Prostate gland (tissue), 2 donors: ENCODE results near the gene PPP2R5E.

ENCODE experiments used
- CTCF ChIP-seq, 4 experiments: fragments of 200-600 bp in 2 of 4; fragments of 450-650 bp in 2 of 4; sonication (generic) in 2 of 4; IDR thresholded peaks; 1 replicate in 3 of 4; 2 replicates in 1 of 4; pipeline ENCODE4 v1.5.1; 2016 to 2019; ENCODE audit warnings: antibody characterized with exemption in 4 of 4, mild to moderate bottlenecking in 2 of 4, moderate library complexity in 2 of 4
- POLR2A ChIP-seq: fragments of 450-650 bp; IDR thresholded peaks from one replicate; pipeline ENCODE4 v1.6.1; 2016; ENCODE audit warnings: antibody characterized with exemption, mild to moderate bottlenecking

- TF ChIP-seq CTCF (IDR thresholded peaks at IDR 0.05) (no peak), POLR2A (no peak)
These were observed 25.8 kb downstream of the PPP2R5E start for GRCh38 chr14:63517354-63517753.
